Right ventricle myocardium superior (tissue), 1 donor: Measurements from ENCODE around the gene GPR153. TPM values are rescaled to one million over a fixed set of nuclear protein-coding genes. Genes with fewer than 3 reads are reported as not detected.

Experiments
- ATAC-seq: fragments of 200-7000 bp; cut with Tn5 transposase; one replicate; pipeline ENCODE4 v1.9.1; 2020; ENCODE audit warnings: mild to moderate bottlenecking; ENCODE audit not compliant: poor library complexity
- DNase-seq: peaks from one replicate; pipeline ENCODE4 v3.0.0-alpha.2; 2020
- intact Hi-C: fragments of 100-400 bp; cut with DNase I; formaldehyde crosslinking; loops from one replicate; pipeline ENCODE4 v1.11.2; 2022
- total RNA-seq: library from RNA; stranded (reverse); fragmentation: NEBNext Ultra II Directional; extraction: Animal tissue kit (Norgen Biotek cat#: 25700); gene quantifications from one replicate; pipeline ENCODE4 v1.2.1, GENCODE V29; 2021
- donor health status: DM: no; HTN: yes; CAD: no; lungs with severe emphysema.

Gene GPR153
- total RNA-seq, 1 donor from 2014 or later = 12.5 TPM

- intact Hi-C loops = no loop called here
- DNase-seq = no peak
- no peak for ATAC-seq
Observed at GRCh38 chr1:6256645-6257044, 4.3 kb downstream of the GPR153 start.

- DNase-seq = no peak
- no peak for ATAC-seq
- intact Hi-C loops = no loop called here
Observed at GRCh38 chr1:6254691-6255090, 6.2 kb downstream of the GPR153 start.

- DNase-seq (no peak), ATAC-seq (no peak)
- intact Hi-C loops = no loop called here
Observed at GRCh38 chr1:6253380-6253779, 7.5 kb downstream of the GPR153 start.

- DNase-seq (no peak), ATAC-seq (no peak)
- intact Hi-C loops = no loop called here
Observed at GRCh38 chr1:6252374-6252710, 8.6 kb downstream of the GPR153 start.

- DNase-seq (no peak), ATAC-seq (no peak)
- intact Hi-C loops = no loop called here
Observed at GRCh38 chr1:6251681-6252373, 9.1 kb downstream of the GPR153 start.

- no peak for DNase-seq
- ATAC-seq = no peak
- intact Hi-C loops = no loop called here
Observed at GRCh38 chr1:6251233-6251632, 9.7 kb downstream of the GPR153 start.

GRCh38 chr1:6249739-6250689 is 10.9 kb downstream of the GPR153 start:
- intact Hi-C loops = loop anchor here (5.0 kb wide), 1 partner anchor 198 kb away; no protein-coding TSS in a partner anchor
- no peak for ATAC-seq
- DNase-seq = no peak

GRCh38 chr1:6248932-6249738 is 11.8 kb downstream of the GPR153 start:
- DNase-seq (no peak), ATAC-seq (peak; percentile 8)
- intact Hi-C loops = loop anchor here (5.0 kb wide), 1 partner anchor 197 kb away; no protein-coding TSS in a partner anchor

- DNase-seq = no peak
- intact Hi-C loops = loop anchor here (5.0 kb wide), 1 partner anchor 196 kb away; no protein-coding TSS in a partner anchor
- no peak for ATAC-seq
Observed at GRCh38 chr1:6248161-6248776, 12.6 kb downstream of the GPR153 start.

GRCh38 chr1:6247651-6248050 is 13.2 kb downstream of the GPR153 start:
- DNase-seq (no peak), ATAC-seq (no peak)
- intact Hi-C loops = loop anchor here (2.0 to 5.0 kb wide), 2 partner anchors 95 to 195 kb away; no protein-coding TSS in a partner anchor

GRCh38 chr1:6246497-6247467 is 14.1 kb downstream of the GPR153 start:
- intact Hi-C loops = loop anchor here (2.0 to 5.0 kb wide), 2 partner anchors 96 to 194 kb away; no protein-coding TSS in a partner anchor
- peak; percentile 85 for DNase-seq
- ATAC-seq = peak; percentile 69

- no peak for DNase-seq
- intact Hi-C loops = loop anchor here (2.0 to 5.0 kb wide), 2 partner anchors 97 to 194 kb away; no protein-coding TSS in a partner anchor
- ATAC-seq = no peak
Observed at GRCh38 chr1:6245869-6246496, 14.9 kb downstream of the GPR153 start.

GRCh38 chr1:6245086-6245868 is 15.6 kb downstream of the GPR153 start:
- peak; percentile 88 for DNase-seq

GRCh38 chr1:6244401-6245049 is 16.4 kb downstream of the GPR153 start:
- DNase-seq (no peak), ATAC-seq (no peak)
- intact Hi-C loops = loop anchor here (5.0 kb wide), 1 partner anchor 192 kb away; no protein-coding TSS in a partner anchor

More at GRCh38 chr1:6245086-6245868, 15.6 kb downstream of the GPR153 start:
- ATAC-seq = peak; percentile 83
- intact Hi-C loops = loop anchor here (5.0 kb wide), 1 partner anchor 193 kb away; no protein-coding TSS in a partner anchor

- intact Hi-C loops = no loop called here
- DNase-seq = no peak
- no peak for ATAC-seq
Observed at GRCh38 chr1:6243993-6244392, 16.9 kb downstream of the GPR153 start, which contains the start of gene HES3. Gene HES3, plus strand, starts transcription at chr1:6244179. Its CDS starts 187 bp downstream, at chr1:6244366.
